Right lobe of liver (tissue), 6 donors: Measurements from ENCODE around the gene ZNF860. TPM values are rescaled to one million over a fixed set of nuclear protein-coding genes. Genes with fewer than 3 reads are reported as not detected.

ENCODE experiments used
- ATAC-seq, 4 donors: fragments of 200-7000 bp; cut with Tn5 transposase; one replicate each; pipeline ENCODE4 v1.9.1; 2020; ENCODE audit warnings: mild to moderate bottlenecking in 4 of 4, moderate library complexity in 4 of 4
- DNase-seq, 3 donors: peaks; one replicate each; pipeline ENCODE4 v3.0.0-alpha.2; 2020
- H3K27ac ChIP-seq, 3 donors: fragments of 200-600 bp; one replicate each; pipeline ENCODE4 v1.8.0; 2022
- H3K27me3 ChIP-seq, 2 donors: fragments of 200-600 bp; one replicate each; pipeline ENCODE4 v1.8.0; 2022
- H3K36me3 ChIP-seq, 4 donors: fragments of 200-600 bp; sonication (generic) in 1 of 4; one replicate each; pipeline versions ENCODE4 v1.5.1 to v1.8.0; 2017 to 2022; ENCODE audit warnings: control low read depth in 1 of 4
- H3K4me1 ChIP-seq, 4 donors: fragments of 200-600 bp; sonication (generic) in 1 of 4; one replicate each; pipeline versions ENCODE4 v1.5.1 to v1.8.0; 2017 to 2022; ENCODE audit warnings: control low read depth in 1 of 4
- H3K4me3 ChIP-seq, 3 donors: fragments of 200-600 bp; one replicate each; pipeline ENCODE4 v1.8.0; 2022
- H3K9me3 ChIP-seq, 4 donors: fragments of 200-600 bp; sonication (generic) in 1 of 4; one replicate each; pipeline versions ENCODE4 v1.5.1 to v1.8.0; 2017 to 2022; ENCODE audit warnings: control low read depth in 1 of 4
- POLR2A ChIP-seq: fragments of 450-650 bp; IDR thresholded peaks from one replicate; pipeline ENCODE4 v1.6.1; 2017; ENCODE audit warnings: antibody characterized with exemption, mild to moderate bottlenecking
- WGBS: methylation state at CpG from one replicate; pipeline ENCODE4 v1.1.6; 2018; ENCODE audit warnings: low coverage, low lambda C conversion rate; ENCODE audit not compliant: insufficient coverage; ENCODE audit errors: missing lambda C conversion rate; 5-methylcytosine and 5-hydroxymethylcytosine counted together
- intact Hi-C, 2 donors: fragments of 100-400 bp; cut with DNase I; formaldehyde crosslinking; loops; one replicate each; pipeline versions ENCODE4 v1.11.2 to v1.14.1; 2022
- total RNA-seq, 6 experiments: library from RNA; depleted of rRNA in 2 of 6; stranded (reverse); fragments of >200 nt in 2 of 6; fragmentation: NEBNext Ultra II Directional in 3 of 6; extraction: Animal tissue kit (Norgen Biotek cat#: 25700) in 3 of 6; gene quantifications; one replicate each; pipeline versions ENCODE4 v1.1.0 to v1.2.4, GENCODE V29; 2016 to 2023
- TF ChIP-seq, protein P1 (sequence below), 4 donors: fragments of 200-600 bp in 3 of 4; fragments of 450-650 bp in 1 of 4; IDR thresholded peaks; one replicate each; pipeline versions ENCODE4 v1.5.1 to v1.8.0; 2016 to 2022; ENCODE audit warnings: antibody characterized with exemption in 4 of 4, mild to moderate bottlenecking in 2 of 4
- donor health status: DM: no; HTN: yes; CAD: no.
- donor health status: DM: no; HTN: no; CAD: no.
- donor health status: DM: no; HTN: no; CAD: no.
- donor health status: DM: no; HTN: yes; CAD: no.
- donor health status: DM: no; HTN: yes; CAD: no.

Gene ZNF860
- total RNA-seq, 6 experiments from 2014 or later = 0.06 to 0.39 (median 0.13) TPM; not detected in 1

DNA sequence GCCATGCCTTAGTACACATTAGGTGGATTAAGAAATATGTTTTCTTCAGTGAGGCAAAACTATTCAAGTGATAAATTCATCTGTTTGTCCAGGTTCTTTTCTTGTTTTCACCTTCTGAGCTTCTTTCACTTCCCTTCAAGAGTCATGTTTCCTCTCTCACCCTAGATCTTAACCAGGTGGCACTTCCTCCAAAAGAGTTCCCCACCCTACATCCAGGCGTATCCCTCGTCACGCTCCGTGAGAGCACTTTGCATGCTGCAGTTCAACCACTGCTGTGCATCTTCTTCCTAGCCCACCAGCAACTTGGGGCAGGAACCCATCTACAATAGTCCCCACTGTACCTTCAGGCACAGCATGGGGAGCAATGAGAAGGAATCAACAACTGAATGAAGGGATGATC is 29.3 kb upstream of the ZNF860 start:
- Histone ChIP-seq H3K9me3 (no peaks in the 10 kb centered on the region), H3K36me3 (no peaks in the 10 kb centered on the region), H3K27ac (no peak overlapping the region), H3K4me1 (no peaks in the 10 kb centered on the region), H3K4me3 (no peak overlapping the region), H3K27me3 (no peaks in the 10 kb centered on the region)
- 79% methylated on average over 4 of the region's 4 CpGs for WGBS
- DNase-seq = no peak
- no peak for ATAC-seq
- TF ChIP-seq, protein P1, sequence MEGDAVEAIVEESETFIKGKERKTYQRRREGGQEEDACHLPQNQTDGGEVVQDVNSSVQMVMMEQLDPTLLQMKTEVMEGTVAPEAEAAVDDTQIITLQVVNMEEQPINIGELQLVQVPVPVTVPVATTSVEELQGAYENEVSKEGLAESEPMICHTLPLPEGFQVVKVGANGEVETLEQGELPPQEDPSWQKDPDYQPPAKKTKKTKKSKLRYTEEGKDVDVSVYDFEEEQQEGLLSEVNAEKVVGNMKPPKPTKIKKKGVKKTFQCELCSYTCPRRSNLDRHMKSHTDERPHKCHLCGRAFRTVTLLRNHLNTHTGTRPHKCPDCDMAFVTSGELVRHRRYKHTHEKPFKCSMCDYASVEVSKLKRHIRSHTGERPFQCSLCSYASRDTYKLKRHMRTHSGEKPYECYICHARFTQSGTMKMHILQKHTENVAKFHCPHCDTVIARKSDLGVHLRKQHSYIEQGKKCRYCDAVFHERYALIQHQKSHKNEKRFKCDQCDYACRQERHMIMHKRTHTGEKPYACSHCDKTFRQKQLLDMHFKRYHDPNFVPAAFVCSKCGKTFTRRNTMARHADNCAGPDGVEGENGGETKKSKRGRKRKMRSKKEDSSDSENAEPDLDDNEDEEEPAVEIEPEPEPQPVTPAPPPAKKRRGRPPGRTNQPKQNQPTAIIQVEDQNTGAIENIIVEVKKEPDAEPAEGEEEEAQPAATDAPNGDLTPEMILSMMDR (IDR thresholded peaks at IDR 0.05) = no peak
- TF ChIP-seq POLR2A = no peak
- intact Hi-C loops = no loop called here

DNA sequence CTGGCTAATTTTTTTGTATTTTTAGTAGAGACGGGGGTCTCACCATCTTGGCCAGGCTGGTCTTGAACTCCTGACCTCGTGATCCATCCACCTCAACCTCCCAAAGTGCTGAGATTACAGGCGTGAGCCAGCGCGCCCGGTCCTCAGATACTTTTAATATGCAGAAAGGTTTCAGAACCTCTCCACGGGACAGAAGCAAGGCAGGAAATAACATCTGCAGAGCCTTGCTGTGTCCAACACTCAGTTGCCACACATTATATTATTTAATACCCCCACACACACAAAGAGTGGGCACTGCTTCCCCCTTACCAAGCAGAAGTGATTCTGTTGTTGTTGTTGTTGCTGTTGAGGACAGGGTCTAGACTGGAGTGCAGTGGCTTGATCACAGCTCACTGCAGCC is 28.5 kb upstream of the ZNF860 start:
- H3K27ac ChIP-seq = no peak overlapping the region
- DNase-seq (no peak), ATAC-seq (no peak)
- no peak for TF ChIP-seq POLR2A
- TF ChIP-seq, protein P1 (IDR thresholded peaks at IDR 0.05) = no peak
- no peaks in the 10 kb centered on the region for H3K4me1 ChIP-seq
- intact Hi-C loops = no loop called here
- H3K4me3 ChIP-seq = no peak overlapping the region
- H3K36me3 ChIP-seq = no peaks in the 10 kb centered on the region
- 63% methylated on average over 7 of the region's 7 CpGs for WGBS
- H3K9me3 ChIP-seq = no peaks in the 10 kb centered on the region
- H3K27me3 ChIP-seq = no peaks in the 10 kb centered on the region

GRCh38 chr3:31953636-31954035 is 27.9 kb upstream of the ZNF860 start:
- H3K36me3 ChIP-seq = no peaks in the 10 kb centered on the region
- no peaks in the 10 kb centered on the region for H3K4me1 ChIP-seq
- ATAC-seq = no peak
- intact Hi-C loops = no loop called here
- no peaks in the 10 kb centered on the region for H3K27me3 ChIP-seq
- no peak overlapping the region for H3K27ac ChIP-seq
- no peak overlapping the region for H3K4me3 ChIP-seq
- DNase-seq = no peak
- no peak for TF ChIP-seq POLR2A
- TF ChIP-seq, protein P1 (IDR thresholded peaks at IDR 0.05) = no peak
- WGBS = 74% methylated on average over 2 of the region's 2 CpGs
- no peaks in the 10 kb centered on the region for H3K9me3 ChIP-seq

- no peak overlapping the region for H3K27ac ChIP-seq
- H3K4me1 ChIP-seq = no peaks in the 10 kb centered on the region
- H3K4me3 ChIP-seq = no peak overlapping the region
- no peaks in the 10 kb centered on the region for H3K36me3 ChIP-seq
- ATAC-seq (no peak), DNase-seq (no peak)
- H3K27me3 ChIP-seq = no peaks in the 10 kb centered on the region
- no peaks in the 10 kb centered on the region for H3K9me3 ChIP-seq
- TF ChIP-seq POLR2A = no peak
- TF ChIP-seq, protein P1 (IDR thresholded peaks at IDR 0.05) = no peak
- intact Hi-C loops = no loop called here
Measured at GRCh38 chr3:31955581-31955980, 26.0 kb upstream of the ZNF860 start.

- no peak overlapping the region for H3K4me3 ChIP-seq
- 68% methylated on average over 3 of the region's 3 CpGs for WGBS
- ATAC-seq (no peak), DNase-seq (no peak)
- H3K27me3 ChIP-seq = no peaks in the 10 kb centered on the region
- H3K36me3 ChIP-seq = no peaks in the 10 kb centered on the region
- TF ChIP-seq POLR2A = no peak
- TF ChIP-seq, protein P1 (IDR thresholded peaks at IDR 0.05) = no peak
- H3K4me1 ChIP-seq = no peaks in the 10 kb centered on the region
- H3K27ac ChIP-seq = no peak overlapping the region
- H3K9me3 ChIP-seq = no peaks in the 10 kb centered on the region
- intact Hi-C loops = no loop called here
Measured at GRCh38 chr3:31957106-31957505, 24.4 kb upstream of the ZNF860 start.
